A673 (cell line): ENCODE results near the gene RALGAPA1. TPM values are rescaled to one million over a fixed set of nuclear protein-coding genes. Genes with fewer than 3 reads are reported as not detected.

Experiments used
- BruUV-seq: library from RNA; stranded (reverse); fragments of 400-500 nt; replicated peaks from 2 replicates; lab custom pipeline; 2021; lab: Mats Ljungman, UMichigan
- CTCF ChIA-PET: fragments of 300-600 bp; sonication (Branson Sonifier 250); formaldehyde crosslinking; loops from one replicate; lab custom pipeline; 2022; ENCODE audit warnings: antibody characterized with exemption; lab: Charles Lee
- POLR2A ChIA-PET: fragments of 300-600 bp; sonication (Branson Sonifier 250); formaldehyde crosslinking; loops from one replicate; lab custom pipeline; 2022; ENCODE audit warnings: antibody characterized with exemption; ENCODE audit not compliant: low non-redundant PET; lab: Charles Lee
- DNase-seq: peaks from one replicate; pipeline ENCODE4 v3.0.0-alpha.2; 2015; ENCODE audit warnings: low spot score
- H3K27ac ChIP-seq: fragments of 200-600 bp; sonication (generic); 2 replicates; pipeline ENCODE4 v1.5.1; 2016; ENCODE audit warnings: mixed run types, low read depth, mild to moderate bottlenecking, mixed read lengths, antibody characterized with exemption, low read length; ENCODE audit not compliant: poor library complexity, severe bottlenecking
- H3K27me3 ChIP-seq: fragments of 200-600 bp; sonication (generic); replicated peaks from 2 replicates; pipeline ENCODE4 v1.6.1; 2017; ENCODE audit warnings: mixed run types, low read depth, mild to moderate bottlenecking, mixed read lengths, antibody characterized with exemption, low read length; ENCODE audit not compliant: insufficient read depth, poor library complexity
- H3K36me3 ChIP-seq: fragments of 200-600 bp; sonication (generic); 2 replicates; pipeline ENCODE4 v1.6.1; 2016; ENCODE audit warnings: mixed run types, mild to moderate bottlenecking, mixed read lengths, antibody characterized with exemption, low read length; ENCODE audit not compliant: insufficient read depth, poor library complexity, severe bottlenecking
- H3K4me1 ChIP-seq: fragments of 200-600 bp; sonication (generic); 2 replicates; pipeline ENCODE4 v1.6.1; 2017; ENCODE audit warnings: mixed run types, mild to moderate bottlenecking, mixed read lengths, antibody characterized with exemption, low read length; ENCODE audit not compliant: insufficient read depth, poor library complexity, severe bottlenecking
- H3K4me3 ChIP-seq: fragments of 200-600 bp; sonication (generic); 2 replicates; pipeline ENCODE4 v1.5.1; 2016; ENCODE audit warnings: low read depth, mixed run types, mild to moderate bottlenecking, mixed read lengths, low read length; ENCODE audit not compliant: poor library complexity, severe bottlenecking
- H3K9me3 ChIP-seq: fragments of 200-600 bp; sonication (generic); 2 replicates; pipeline ENCODE4 v1.6.1; 2016; ENCODE audit warnings: mixed run types, low read depth, mild to moderate bottlenecking, mixed read lengths, antibody characterized with exemption, low read length; ENCODE audit not compliant: poor library complexity, severe bottlenecking
- EZH2 ChIP-seq: fragments of 200-600 bp; sonication (generic); IDR thresholded peaks from 2 replicates; pipeline ENCODE4 v1.6.1; 2017; ENCODE audit warnings: borderline replicate concordance, low read depth, mild to moderate bottlenecking, mixed read lengths, antibody characterized with exemption, low read length; ENCODE audit not compliant: poor library complexity, severe bottlenecking
- intact Hi-C: fragments of 100-400 bp; cut with micrococcal nuclease; formaldehyde crosslinking; loops from one replicate; pipeline ENCODE4 v1.10.0; 2022; ENCODE audit not compliant: unreplicated experiment
- total RNA-seq: library from RNA; stranded (reverse); gene quantifications from 2 replicates; pipeline ENCODE4 v1.2.3, GENCODE V29; 2021
- TF ChIP-seq, protein P1 (sequence below): fragments of 300-800, 200-600 bp; sonication (generic); conservative IDR thresholded peaks from 2 replicates; pipeline ENCODE4 v1.5.1; 2017; ENCODE audit warnings: low read depth, mild to moderate bottlenecking, antibody characterized with exemption, low read length, moderate library complexity, mixed read lengths

The RALGAPA1 gene
- total RNA-seq, 1 experiment from 2014 or later: 42.4 TPM

- Histone ChIP-seq H3K4me1 (no peaks in the 10 kb centered on the region), H3K4me3 (no peak overlapping the region), H3K27ac (no peak overlapping the region), H3K9me3 (no peaks in the 10 kb centered on the region), H3K36me3 (peaks cover 3% of the 10 kb centered on the region), H3K27me3 (no peaks in the 10 kb centered on the region)
- DNase-seq: no peak
- ChIA-PET POLR2A (interaction anchor here (0.6 kb wide), 1 partner anchor 1263 kb away, joined by 8 read pairs; no protein-coding TSS in a partner anchor), CTCF (no interaction called here)
- TF ChIP-seq, protein P1, sequence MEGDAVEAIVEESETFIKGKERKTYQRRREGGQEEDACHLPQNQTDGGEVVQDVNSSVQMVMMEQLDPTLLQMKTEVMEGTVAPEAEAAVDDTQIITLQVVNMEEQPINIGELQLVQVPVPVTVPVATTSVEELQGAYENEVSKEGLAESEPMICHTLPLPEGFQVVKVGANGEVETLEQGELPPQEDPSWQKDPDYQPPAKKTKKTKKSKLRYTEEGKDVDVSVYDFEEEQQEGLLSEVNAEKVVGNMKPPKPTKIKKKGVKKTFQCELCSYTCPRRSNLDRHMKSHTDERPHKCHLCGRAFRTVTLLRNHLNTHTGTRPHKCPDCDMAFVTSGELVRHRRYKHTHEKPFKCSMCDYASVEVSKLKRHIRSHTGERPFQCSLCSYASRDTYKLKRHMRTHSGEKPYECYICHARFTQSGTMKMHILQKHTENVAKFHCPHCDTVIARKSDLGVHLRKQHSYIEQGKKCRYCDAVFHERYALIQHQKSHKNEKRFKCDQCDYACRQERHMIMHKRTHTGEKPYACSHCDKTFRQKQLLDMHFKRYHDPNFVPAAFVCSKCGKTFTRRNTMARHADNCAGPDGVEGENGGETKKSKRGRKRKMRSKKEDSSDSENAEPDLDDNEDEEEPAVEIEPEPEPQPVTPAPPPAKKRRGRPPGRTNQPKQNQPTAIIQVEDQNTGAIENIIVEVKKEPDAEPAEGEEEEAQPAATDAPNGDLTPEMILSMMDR: no peak
- TF ChIP-seq EZH2: no peak
- intact Hi-C loops: no loop called here
- no TSS peak for BruUV-seq
Observed at GRCh38 chr14:35705636-35706035, 103.5 kb downstream of the RALGAPA1 start.

DNA sequence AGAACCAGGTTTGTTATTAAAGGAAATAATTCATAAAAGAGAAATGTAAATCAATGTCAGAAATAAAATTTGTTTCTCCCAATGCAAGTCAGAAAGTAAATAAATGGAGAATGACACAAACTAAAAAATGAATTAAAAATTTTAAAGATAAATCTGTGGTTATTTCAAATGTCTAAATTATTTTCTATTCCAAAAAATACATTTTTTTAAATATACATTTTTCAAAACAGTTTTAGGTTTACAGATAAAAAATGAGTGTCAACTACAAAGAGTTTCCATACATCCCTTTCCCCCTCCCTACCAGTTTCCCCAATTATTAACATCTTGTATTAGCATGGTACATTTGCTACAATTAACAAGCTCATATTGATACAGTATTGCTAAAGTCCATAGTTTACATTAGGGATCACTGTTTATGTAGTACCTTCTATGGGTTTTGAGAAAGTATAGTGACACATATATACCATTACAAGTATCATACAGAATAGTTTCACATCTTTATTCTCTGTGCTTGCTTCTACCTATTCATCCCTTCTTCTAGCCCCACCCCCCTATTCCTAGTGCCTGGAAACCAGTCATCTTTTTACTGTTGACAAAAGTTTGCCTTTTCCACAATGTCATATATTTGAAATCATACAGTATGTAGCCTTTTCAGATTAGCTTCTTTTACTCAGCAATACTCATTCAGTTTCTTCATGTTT lies 104.2 kb downstream of the RALGAPA1 start:
- TF ChIP-seq, protein P1: no peak
- TF ChIP-seq EZH2: no peak
- intact Hi-C loops: no loop called here
- no peak overlapping the region for H3K4me3 ChIP-seq
- no TSS peak for BruUV-seq
- no peaks in the 10 kb centered on the region for H3K4me1 ChIP-seq
- CTCF ChIA-PET: no interaction called here
- no peak for DNase-seq
- H3K36me3 ChIP-seq: peaks cover 3% of the 10 kb centered on the region
- no peaks in the 10 kb centered on the region for H3K9me3 ChIP-seq
- H3K27ac ChIP-seq: no peak overlapping the region
- POLR2A ChIA-PET: interaction anchor here (0.6 kb wide), 1 partner anchor 1262 kb away, joined by 8 read pairs; no protein-coding TSS in a partner anchor
- no peaks in the 10 kb centered on the region for H3K27me3 ChIP-seq

- no peak overlapping the region for H3K27ac ChIP-seq
- BruUV-seq: no TSS peak
- H3K4me1 ChIP-seq: peaks cover 14% of the 10 kb centered on the region
- H3K27me3 ChIP-seq: no peaks in the 10 kb centered on the region
- ChIA-PET POLR2A (no interaction called here), CTCF (no interaction called here)
- DNase-seq: no peak
- no peaks in the 10 kb centered on the region for H3K36me3 ChIP-seq
- intact Hi-C loops: no loop called here
- no peak for TF ChIP-seq EZH2
- TF ChIP-seq, protein P1: no peak
- no peaks in the 10 kb centered on the region for H3K9me3 ChIP-seq
- no peak overlapping the region for H3K4me3 ChIP-seq
Observed at GRCh38 chr14:35701531-35701930, 107.6 kb downstream of the RALGAPA1 start.
